Smooth muscle cell (in vitro differentiated cells): ENCODE measurements around the gene ITPKC. TPM values are rescaled to one million over a fixed set of nuclear protein-coding genes. Genes with fewer than 3 reads are reported as not detected.
"Not testable (repeated sequence)": the region's sequence is repeated elsewhere in the genome, so short reads cannot be mapped to it uniquely, and the experiment has no call there.

Experiments used
- DNase-seq: peaks from one replicate; lab custom pipeline; 2025; ENCODE audit not compliant: unreplicated experiment; lab: John Stamatoyannopoulos, UW
- H2AFZ ChIP-seq: fragments of 200-600 bp; sonication (generic); 2 replicates; pipeline ENCODE4 v1.6.0; 2016; ENCODE audit warnings: antibody characterized with exemption, low read depth, mild to moderate bottlenecking
- H3F3A ChIP-seq: fragments of 200-600 bp; sonication (generic); 2 replicates; pipeline ENCODE4 v1.6.0; 2017; ENCODE audit warnings: antibody characterized with exemption, low read depth
- H3K27ac ChIP-seq: fragments of 200-600 bp; sonication (generic); 2 replicates; pipeline ENCODE4 v1.5.1; 2016; ENCODE audit warnings: low read depth, mild to moderate bottlenecking
- H3K27me3 ChIP-seq: fragments of 200-600 bp; sonication (generic); 2 replicates; pipeline ENCODE4 v1.6.1; 2016; ENCODE audit warnings: low read depth, mild to moderate bottlenecking
- H3K36me3 ChIP-seq: fragments of 200-600 bp; sonication (generic); 2 replicates; pipeline ENCODE4 v1.5.1; 2016; ENCODE audit warnings: low read depth
- H3K4me1 ChIP-seq: fragments of 200-600 bp; sonication (generic); 2 replicates; pipeline ENCODE4 v1.5.1; 2016; ENCODE audit warnings: low read depth
- H3K4me2 ChIP-seq: fragments of 200-600 bp; sonication (generic); 2 replicates; pipeline ENCODE4 v1.6.0; 2016; ENCODE audit warnings: mild to moderate bottlenecking
- H3K4me3 ChIP-seq: fragments of 200-600 bp; sonication (generic); 2 replicates; pipeline ENCODE4 v1.5.1; 2016; ENCODE audit warnings: mild to moderate bottlenecking
- H3K79me2 ChIP-seq: fragments of 200-600 bp; sonication (generic); 2 replicates; pipeline ENCODE4 v1.6.0; 2016; ENCODE audit warnings: low read depth, mild to moderate bottlenecking
- H3K9ac ChIP-seq: fragments of 200-600 bp; sonication (generic); 2 replicates; pipeline ENCODE4 v1.6.0; 2016; ENCODE audit warnings: low read depth
- H3K9me3 ChIP-seq: fragments of 200-600 bp; sonication (generic); replicated peaks from 2 replicates; pipeline ENCODE4 v1.5.1; 2016; ENCODE audit warnings: low read depth
- H4K20me1 ChIP-seq: fragments of 200-600 bp; sonication (generic); 2 replicates; pipeline ENCODE4 v1.6.0; 2016; ENCODE audit warnings: low read depth
- WGBS: methylation state at CpG from one replicate; pipeline ENCODE4 v1.1.7; 2016; ENCODE audit warnings: low lambda C conversion rate; 5-methylcytosine and 5-hydroxymethylcytosine counted together
- polyA plus RNA-seq: library from polyadenylated mRNA; unstranded; fragments of >200 nt; fragmentation: Nextera tagmentation; extraction: Ambion mirVana; gene quantifications from 2 replicates; pipeline ENCODE4 v1.2.1, GENCODE V29; 2016
- total RNA-seq: library from RNA; depleted of rRNA; stranded (reverse); fragments of >200 nt; gene quantifications from 2 replicates; pipeline ENCODE4 v1.2.3, GENCODE V29; 2014
- TF ChIP-seq, protein P1 (sequence below): fragments of 200-600 bp; sonication (generic); IDR thresholded peaks from 2 replicates; pipeline ENCODE4 v1.5.1; 2017; ENCODE audit warnings: borderline replicate concordance, mild to moderate bottlenecking, antibody characterized with exemption; ENCODE audit not compliant: insufficient read depth, poor library complexity, severe bottlenecking

The ITPKC gene
- total and polyA plus RNA-seq, 2 experiments from 2014 or later = 24.1 to 25.0 TPM

DNA sequence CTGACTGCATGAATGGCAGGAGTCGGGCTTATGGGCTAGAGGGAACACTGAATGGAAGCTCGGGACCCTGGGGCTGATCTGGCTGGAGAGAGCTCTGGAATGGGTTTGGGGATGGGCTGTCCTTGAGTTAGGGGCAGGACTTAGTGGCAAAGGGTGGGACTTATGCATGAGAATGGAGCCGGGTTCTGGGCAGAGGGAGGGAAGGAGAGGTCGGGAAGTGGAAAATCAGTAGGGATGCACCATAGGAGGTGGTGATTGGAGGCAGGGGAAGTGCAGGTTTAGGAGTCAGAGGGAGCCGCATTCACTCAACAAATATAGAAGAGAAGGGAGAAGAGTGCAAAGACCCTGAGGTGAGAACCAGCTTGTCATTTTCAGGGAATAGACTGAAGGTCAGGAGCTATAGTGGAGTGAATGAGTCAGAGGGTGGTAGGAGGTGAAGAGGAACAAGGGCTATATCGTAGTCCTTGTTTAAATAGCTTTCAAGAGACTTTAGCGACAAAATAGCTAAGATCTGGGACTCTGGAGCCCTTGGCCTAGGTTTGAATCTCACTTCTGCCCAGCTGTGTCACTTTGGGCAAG, 61.9 kb downstream of the ITPKC start:
- peak overlapping the region; percentile 60 for H3K4me3 ChIP-seq
- 1% methylated on average over 7 of the region's 7 CpGs for WGBS
- no peaks in the 10 kb centered on the region for H4K20me1 ChIP-seq
- no peak overlapping the region for H3K9ac ChIP-seq
- peaks cover 4% of the 10 kb centered on the region for H3K4me1 ChIP-seq
- H3K27ac ChIP-seq = peak overlapping the region; percentile 92
- H3K4me2 ChIP-seq = peak overlapping the region; percentile 82
- no peaks in the 10 kb centered on the region for H3K9me3 ChIP-seq
- DNase-seq = no peak
- peak overlapping the region; percentile 25 for H2AFZ ChIP-seq
- TF ChIP-seq, protein P1, sequence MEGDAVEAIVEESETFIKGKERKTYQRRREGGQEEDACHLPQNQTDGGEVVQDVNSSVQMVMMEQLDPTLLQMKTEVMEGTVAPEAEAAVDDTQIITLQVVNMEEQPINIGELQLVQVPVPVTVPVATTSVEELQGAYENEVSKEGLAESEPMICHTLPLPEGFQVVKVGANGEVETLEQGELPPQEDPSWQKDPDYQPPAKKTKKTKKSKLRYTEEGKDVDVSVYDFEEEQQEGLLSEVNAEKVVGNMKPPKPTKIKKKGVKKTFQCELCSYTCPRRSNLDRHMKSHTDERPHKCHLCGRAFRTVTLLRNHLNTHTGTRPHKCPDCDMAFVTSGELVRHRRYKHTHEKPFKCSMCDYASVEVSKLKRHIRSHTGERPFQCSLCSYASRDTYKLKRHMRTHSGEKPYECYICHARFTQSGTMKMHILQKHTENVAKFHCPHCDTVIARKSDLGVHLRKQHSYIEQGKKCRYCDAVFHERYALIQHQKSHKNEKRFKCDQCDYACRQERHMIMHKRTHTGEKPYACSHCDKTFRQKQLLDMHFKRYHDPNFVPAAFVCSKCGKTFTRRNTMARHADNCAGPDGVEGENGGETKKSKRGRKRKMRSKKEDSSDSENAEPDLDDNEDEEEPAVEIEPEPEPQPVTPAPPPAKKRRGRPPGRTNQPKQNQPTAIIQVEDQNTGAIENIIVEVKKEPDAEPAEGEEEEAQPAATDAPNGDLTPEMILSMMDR = no peak
- peaks cover 7% of the 10 kb centered on the region for H3F3A ChIP-seq
- H3K36me3 ChIP-seq = no peaks in the 10 kb centered on the region
- no peaks in the 10 kb centered on the region for H3K79me2 ChIP-seq
- no peaks in the 10 kb centered on the region for H3K27me3 ChIP-seq

DNA sequence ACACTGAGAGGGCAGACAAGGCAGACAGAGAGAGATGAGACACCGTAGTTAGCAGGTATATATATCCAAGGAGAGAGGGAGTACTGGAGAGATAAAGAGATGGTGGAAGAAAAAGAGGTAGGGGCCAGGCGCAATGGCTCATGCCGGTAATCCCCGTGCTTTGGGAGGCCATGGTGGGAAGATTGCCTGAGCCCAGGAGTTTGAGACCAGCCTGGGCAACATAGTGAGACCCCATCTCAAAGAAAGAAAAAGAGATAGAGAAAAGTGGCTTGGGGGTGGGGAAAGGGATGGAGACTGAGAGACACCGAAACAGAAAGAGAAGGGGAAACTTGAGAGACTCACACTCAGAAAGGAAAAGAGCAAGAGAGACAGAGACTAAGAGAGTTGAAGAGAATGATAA, 63.7 kb downstream of the ITPKC start:
- no peaks in the 10 kb centered on the region for H3K9me3 ChIP-seq
- no peaks in the 10 kb centered on the region for H3K79me2 ChIP-seq
- DNase-seq = no peak
- H2AFZ ChIP-seq = no peak overlapping the region
- H3K4me2 ChIP-seq = no peak overlapping the region
- H3K4me3 ChIP-seq = no peak overlapping the region
- H3K4me1 ChIP-seq = peaks cover 4% of the 10 kb centered on the region
- H3F3A ChIP-seq = peaks cover 7% of the 10 kb centered on the region
- no peak overlapping the region for H3K9ac ChIP-seq
- H3K27me3 ChIP-seq = no peaks in the 10 kb centered on the region
- no peaks in the 10 kb centered on the region for H3K36me3 ChIP-seq
- no peaks in the 10 kb centered on the region for H4K20me1 ChIP-seq
- TF ChIP-seq, protein P1 = no peak
- H3K27ac ChIP-seq = no peak overlapping the region
- WGBS = 96% methylated on average over 5 of the region's 5 CpGs

DNA sequence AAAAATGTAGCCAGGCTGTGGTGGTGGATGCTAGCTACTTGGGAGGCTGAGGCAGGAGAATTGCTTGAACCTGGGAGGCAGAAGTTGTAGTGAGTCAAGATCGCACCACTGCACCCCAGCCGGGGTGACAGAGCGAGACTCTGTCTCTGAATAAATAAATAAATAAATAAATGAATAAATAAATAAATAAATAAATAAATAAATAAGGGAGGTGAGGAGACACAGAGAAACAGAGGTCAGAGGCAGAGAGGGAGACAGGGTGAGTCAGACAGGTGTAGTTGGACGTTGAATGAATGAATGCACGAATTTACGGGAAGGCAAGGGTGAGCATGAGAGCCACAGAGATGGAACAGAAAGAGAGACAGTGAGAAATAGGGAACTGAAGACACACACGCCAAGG, 64.2 kb downstream of the ITPKC start:
- H3K4me2 ChIP-seq = no peak overlapping the region
- H3F3A ChIP-seq = peaks cover 7% of the 10 kb centered on the region
- H3K4me1 ChIP-seq = peaks cover 4% of the 10 kb centered on the region
- no peaks in the 10 kb centered on the region for H3K27me3 ChIP-seq
- H2AFZ ChIP-seq = no peak overlapping the region
- no peak for DNase-seq
- no peaks in the 10 kb centered on the region for H3K79me2 ChIP-seq
- no peak overlapping the region for H3K4me3 ChIP-seq
- no peaks in the 10 kb centered on the region for H3K36me3 ChIP-seq
- 98% methylated on average over 7 of the region's 7 CpGs for WGBS
- no peak overlapping the region for H3K27ac ChIP-seq
- H3K9me3 ChIP-seq = no peaks in the 10 kb centered on the region
- TF ChIP-seq, protein P1 = no peak
- no peak overlapping the region for H3K9ac ChIP-seq
- H4K20me1 ChIP-seq = no peaks in the 10 kb centered on the region

DNA sequence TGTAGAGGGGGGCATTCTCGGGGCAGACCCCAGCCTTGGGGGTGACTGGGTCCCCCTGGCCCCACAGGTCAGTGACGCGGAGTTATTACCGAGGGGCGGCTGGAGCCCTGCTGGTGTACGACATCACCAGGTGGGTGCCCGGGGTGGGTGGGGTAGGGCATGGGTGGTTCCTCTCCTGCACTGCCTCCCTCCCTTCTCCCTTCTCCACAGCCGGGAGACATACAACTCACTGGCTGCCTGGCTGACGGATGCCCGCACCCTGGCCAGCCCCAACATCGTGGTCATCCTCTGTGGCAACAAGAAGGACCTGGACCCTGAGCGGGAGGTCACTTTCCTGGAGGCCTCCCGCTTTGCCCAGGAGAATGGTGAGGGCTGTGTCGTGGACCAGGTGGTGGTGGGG, 66.8 kb downstream of the ITPKC start:
- TF ChIP-seq, protein P1 = no peak

DNA sequence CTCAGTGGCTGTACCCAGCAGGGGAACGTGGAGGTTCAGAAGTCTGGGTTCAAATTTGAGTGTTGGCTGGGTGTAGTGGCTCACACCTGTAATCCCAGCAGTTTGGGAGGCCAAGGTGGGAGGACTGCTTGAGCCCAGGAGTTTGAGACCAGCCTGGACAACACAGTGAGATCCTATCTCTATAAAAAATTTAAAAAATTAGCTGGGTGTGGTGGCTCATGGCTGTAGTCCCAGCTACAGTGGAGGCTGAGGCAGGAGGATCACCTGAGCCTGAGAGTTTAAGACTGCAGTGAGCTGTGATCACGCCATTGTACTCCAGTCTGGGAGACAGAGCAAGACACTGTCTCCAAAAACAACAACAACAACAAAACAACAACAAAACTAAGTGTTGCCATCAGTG, 67.2 kb downstream of the ITPKC start:
- not testable (repeated sequence) for DNase-seq, H3K27me3 ChIP-seq, H3K4me2 ChIP-seq, H3K79me2 ChIP-seq, H3K4me3 ChIP-seq, H4K20me1 ChIP-seq, H3F3A ChIP-seq, H3K9ac ChIP-seq, H3K36me3 ChIP-seq, H3K27ac ChIP-seq, H3K4me1 ChIP-seq, H2AFZ ChIP-seq, H3K9me3 ChIP-seq
- WGBS = 96% methylated on average over 2 of the region's 2 CpGs

More for the DNA sequence above, 66.8 kb downstream of the ITPKC start:
- Histone ChIP-seq H3K27me3 (no peaks in the 10 kb centered on the region), H3K4me3 (no peak overlapping the region), H3K9me3 (no peaks in the 10 kb centered on the region), H3K4me2 (no peak overlapping the region), H2AFZ (no peak overlapping the region), H3K4me1 (peaks cover 4% of the 10 kb centered on the region), H3K79me2 (no peaks in the 10 kb centered on the region), H3F3A (no peaks in the 10 kb centered on the region), H3K27ac (no peak overlapping the region), H3K9ac (no peak overlapping the region), H4K20me1 (no peaks in the 10 kb centered on the region), H3K36me3 (no peaks in the 10 kb centered on the region)
- DNase-seq = no peak
- WGBS = 100% methylated on average over 9 of the region's 14 CpGs
